Mucosa of gallbladder (tissue), 1 donor: ENCODE data around the gene ECE2. TPM values are rescaled to one million over a fixed set of nuclear protein-coding genes. Genes with fewer than 3 reads are reported as not detected.
"Not testable (repeated sequence)": the region's sequence is repeated elsewhere in the genome, so short reads cannot be mapped to it uniquely, and the experiment has no call there.

Experiments used
- DNase-seq: peaks from one replicate; pipeline ENCODE4 v3.0.0-alpha.2; 2020; ENCODE audit warnings: low spot score
- total RNA-seq: library from RNA; stranded (reverse); gene quantifications from one replicate; pipeline ENCODE4 v1.2.1, GENCODE V29; 2021
- donor health status: DM: no; HTN: no; CAD: no.

ECE2 gene
- total RNA-seq, 1 donor from 2014 or later, result 0.14 TPM

- no peak for DNase-seq
Measured at GRCh38 chr3:184336547-184337398, 61.0 kb downstream of the ECE2 start.

DNA sequence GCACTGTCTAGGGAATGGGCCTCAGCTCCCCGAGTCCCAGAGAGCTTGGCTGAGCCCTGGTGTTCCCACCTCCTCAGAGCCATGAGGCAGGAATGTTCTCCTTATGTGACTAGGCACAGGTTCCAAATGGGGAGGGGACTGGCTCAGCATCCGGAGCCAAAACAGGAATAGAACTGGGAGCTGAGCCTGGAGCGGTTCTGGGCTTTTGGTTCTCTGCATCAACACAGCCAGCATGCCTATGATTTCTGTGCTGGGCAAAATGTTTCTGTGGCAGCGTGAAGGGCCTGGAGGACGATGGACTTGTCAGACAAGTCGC, 61.5 kb downstream of the ECE2 start, which contains the start of gene FAM131A:
TSS of gene FAM131A (plus strand) at position 202 of the 316 bp plus-strand sequence. CDS start at position 233, 31 bp downstream.
- peak; percentile 64 for DNase-seq

DNA sequence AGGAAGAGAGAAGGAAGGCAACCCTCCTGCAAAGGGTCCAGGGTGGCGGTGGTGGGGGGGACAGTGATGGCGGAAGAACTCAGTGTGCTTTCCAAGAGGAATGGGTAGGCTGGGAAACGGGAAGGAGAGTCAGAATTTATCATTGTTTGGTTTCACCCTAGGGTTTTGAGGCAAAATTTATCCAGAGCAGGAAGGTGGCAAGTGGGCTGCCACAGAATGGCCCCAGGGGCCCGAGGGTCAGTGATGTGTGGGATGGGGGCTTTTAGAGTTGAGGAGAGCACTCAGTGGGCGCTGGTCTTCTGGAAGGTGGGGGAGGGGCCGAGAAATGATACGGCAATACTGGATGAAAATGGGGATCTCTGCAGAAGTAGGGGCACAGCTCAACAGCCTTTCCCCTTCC, 62.2 kb downstream of the ECE2 start:
- DNase-seq, result no peak

- DNase-seq, result peak; percentile 82
Measured at GRCh38 chr3:184338511-184338945, 62.7 kb downstream of the ECE2 start.

DNA sequence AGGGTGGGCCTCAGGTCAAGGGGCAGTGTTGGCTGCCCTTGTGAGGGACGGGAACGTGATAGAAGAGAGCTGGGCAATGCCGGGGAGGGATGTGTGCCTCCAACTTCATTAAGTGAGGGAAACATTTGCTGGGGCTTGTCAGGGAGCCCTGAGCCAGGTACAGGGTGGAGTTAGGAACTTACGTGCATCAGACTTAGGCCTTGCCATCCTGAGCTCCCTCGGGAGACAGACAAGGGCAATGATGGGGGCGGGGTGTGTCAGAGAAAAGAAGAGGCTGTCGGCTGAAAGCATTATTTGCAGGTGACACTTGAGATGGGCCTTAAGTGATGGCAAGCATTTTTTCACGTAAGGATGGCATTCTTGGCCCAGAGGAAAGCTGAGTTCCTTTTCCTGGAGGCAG, 63.2 kb downstream of the ECE2 start:
- DNase-seq, result no peak

DNA sequence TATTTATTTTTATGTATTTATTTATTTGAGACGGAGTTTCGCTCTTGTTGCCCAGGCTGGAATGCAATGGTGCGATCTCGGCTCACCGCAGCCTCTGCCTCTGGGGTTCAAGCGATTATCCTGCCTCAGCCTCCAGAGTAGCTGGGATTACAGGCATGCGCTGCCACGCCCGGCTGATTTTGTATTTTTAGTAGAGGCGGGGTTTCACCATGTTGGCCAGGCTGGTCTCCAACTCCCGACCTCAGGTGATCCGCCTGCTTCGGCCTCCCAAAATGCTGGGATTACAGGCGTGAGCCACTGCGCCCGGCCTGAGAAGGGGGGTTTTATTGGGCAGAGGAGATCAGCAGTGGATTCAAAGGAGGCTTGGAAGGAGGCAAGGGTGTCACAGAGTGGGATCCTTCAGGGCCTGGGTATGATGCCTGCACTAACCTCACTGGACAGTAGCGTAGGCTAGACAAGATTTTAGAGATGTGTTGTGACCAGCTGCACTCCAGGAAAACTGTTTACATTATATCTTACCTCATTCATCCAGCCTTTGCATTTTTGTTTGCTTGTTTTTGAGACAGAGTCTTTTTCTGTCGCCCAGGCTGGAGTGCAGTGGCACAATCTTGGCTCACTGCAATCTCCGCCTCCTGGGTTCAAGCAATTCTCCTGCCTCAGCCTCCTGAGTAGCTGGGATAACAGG, 63.8 kb downstream of the ECE2 start:
- not testable (repeated sequence) for DNase-seq

DNA sequence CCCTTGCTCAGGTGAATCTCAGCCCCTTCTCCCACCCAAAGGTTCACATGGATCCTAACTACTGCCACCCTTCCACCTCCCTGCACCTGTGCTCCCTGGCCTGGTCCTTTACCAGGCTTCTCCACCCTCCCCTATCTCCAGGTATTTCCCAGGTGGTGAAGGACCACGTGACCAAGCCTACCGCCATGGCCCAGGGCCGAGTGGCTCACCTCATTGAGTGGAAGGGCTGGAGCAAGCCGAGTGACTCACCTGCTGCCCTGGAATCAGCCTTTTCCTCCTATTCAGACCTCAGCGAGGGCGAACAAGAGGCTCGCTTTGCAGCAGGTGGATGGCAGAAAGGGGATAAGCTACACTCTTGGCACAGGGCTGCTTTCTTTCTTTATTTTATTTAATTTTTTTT, 66.1 kb downstream of the ECE2 start:
- DNase-seq, result peak; percentile 89

Other genes with a start within 250 kb of the ECE2 start
- gene HTR3D, start 244.3 kb upstream of the ECE2 start, total RNA-seq, result not detected
- 0.14 TPM for gene HTR3C, start 223.0 kb upstream of the ECE2 start, total RNA-seq
- gene HTR3E, start 179.0 kb upstream of the ECE2 start, total RNA-seq, result not detected
- 35.5 TPM for gene EIF2B5, start 140.7 kb upstream of the ECE2 start, total RNA-seq
- 99.2 TPM for gene DVL3, start 120.6 kb upstream of the ECE2 start, total RNA-seq
- gene AP2M1, start 101.2 kb upstream of the ECE2 start, total RNA-seq, result 322 TPM
- 77.4 TPM for gene ABCF3, start 89.8 kb upstream of the ECE2 start, total RNA-seq
- gene VWA5B2, start 46.4 kb upstream of the ECE2 start, total RNA-seq, result not detected
- 44.7 TPM for gene ALG3, start 27.1 kb upstream of the ECE2 start, total RNA-seq
- 3.2 TPM for gene EEF1AKMT4, start 26.4 kb upstream of the ECE2 start, total RNA-seq
- gene CAMK2N2, start 14.5 kb upstream of the ECE2 start, total RNA-seq, result 0.40 TPM
- gene PSMD2, start 23.2 kb downstream of the ECE2 start, total RNA-seq, result 174 TPM
- 330 TPM for gene EIF4G1, start 38.6 kb downstream of the ECE2 start, total RNA-seq
- 41.5 TPM for gene FAM131A, start 61.6 kb downstream of the ECE2 start, total RNA-seq
- gene CLCN2, start 85.6 kb downstream of the ECE2 start, total RNA-seq, result 104 TPM
- gene POLR2H, start 85.7 kb downstream of the ECE2 start, total RNA-seq, result 107 TPM
- 0.29 TPM for gene THPO, start 102.2 kb downstream of the ECE2 start, total RNA-seq
- 6.5 TPM for gene CHRD, start 104.0 kb downstream of the ECE2 start, total RNA-seq